ENCODE data around the gene GTF3C5. TPM values are rescaled to one million over a fixed set of nuclear protein-coding genes. Genes with fewer than 3 reads are reported as not detected.

Gene GTF3C5
- polyA plus RNA-seq, 1 donor from 2014 or later = 103 TPM

GRCh38 chr9:133104718-133105460 lies 74.1 kb downstream of the GTF3C5 start:
- H3K36me3 ChIP-seq (ENCODE audit: insufficient read depth, low read length) = peaks cover 10% of the 10 kb centered on the region
- no peaks in the 10 kb centered on the region for H3K9me2 ChIP-seq (ENCODE audit: insufficient read depth, low read length)
- no peak overlapping the region for H3K4me2 ChIP-seq (ENCODE audit: low read length)
- no peaks in the 10 kb centered on the region for H3K27me3 ChIP-seq (ENCODE audit: insufficient read depth, low read depth, low read length)
- H3K4me3 ChIP-seq (ENCODE audit: low read length) = no peak overlapping the region
- H3F3A ChIP-seq (ENCODE audit: insufficient read depth, low read length, poor library complexity, severe bottlenecking) = no peaks in the 10 kb centered on the region
- no peaks in the 10 kb centered on the region for H3K79me2 ChIP-seq (replicated peaks; ENCODE audit: insufficient read depth, low read length)
- no peak overlapping the region for H3K9ac ChIP-seq (ENCODE audit: low read length)
- no peaks in the 10 kb centered on the region for H3K9me3 ChIP-seq (ENCODE audit: low read length)
- H4K20me1 ChIP-seq (ENCODE audit: insufficient read depth) = no peaks in the 10 kb centered on the region
- H3K27ac ChIP-seq (ENCODE audit: low read length) = no peak overlapping the region
- H2AFZ ChIP-seq (ENCODE audit: low read depth, low read length) = no peak overlapping the region
- no peak for TF ChIP-seq REST (IDR thresholded peaks at IDR 0.05; ENCODE audit: borderline replicate concordance)
- no peak for TF ChIP-seq EZH2 (IDR thresholded peaks at IDR 0.05; ENCODE audit: borderline replicate concordance, insufficient read depth, low read length, poor library complexity, severe bottlenecking)
- TF ChIP-seq POLR2AphosphoS5 (IDR thresholded peaks at IDR 0.05) = no peak
- no peak for TF ChIP-seq TAF1 (IDR thresholded peaks at IDR 0.05; ENCODE audit: low read depth)
- TF ChIP-seq SMC3 (conservative IDR thresholded peaks at IDR 0.05; ENCODE audit: poor library complexity) = no peak
- TF ChIP-seq EP300 (conservative IDR thresholded peaks at IDR 0.05; ENCODE audit: poor library complexity, severe bottlenecking) = no peak

- H3K36me3 ChIP-seq (ENCODE audit: insufficient read depth, low read length) = peaks cover 10% of the 10 kb centered on the region
- no peak overlapping the region for H3K4me2 ChIP-seq (ENCODE audit: low read length)
- no peaks in the 10 kb centered on the region for H3K9me2 ChIP-seq (ENCODE audit: insufficient read depth, low read length)
- no peaks in the 10 kb centered on the region for H3K79me2 ChIP-seq (replicated peaks; ENCODE audit: insufficient read depth, low read length)
- no peaks in the 10 kb centered on the region for H3K27me3 ChIP-seq (ENCODE audit: insufficient read depth, low read depth, low read length)
- no peak overlapping the region for H2AFZ ChIP-seq (ENCODE audit: low read depth, low read length)
- H3F3A ChIP-seq (ENCODE audit: insufficient read depth, low read length, poor library complexity, severe bottlenecking) = no peaks in the 10 kb centered on the region
- H3K9me3 ChIP-seq (ENCODE audit: low read length) = no peaks in the 10 kb centered on the region
- H3K4me3 ChIP-seq (ENCODE audit: low read length) = no peak overlapping the region
- no peak overlapping the region for H3K27ac ChIP-seq (ENCODE audit: low read length)
- H4K20me1 ChIP-seq (ENCODE audit: insufficient read depth) = no peaks in the 10 kb centered on the region
- TF ChIP-seq RAD21 (conservative IDR thresholded peaks at IDR 0.05) = no peak
- no peak for TF ChIP-seq TAF1 (IDR thresholded peaks at IDR 0.05; ENCODE audit: low read depth)
- TF ChIP-seq REST (IDR thresholded peaks at IDR 0.05; ENCODE audit: borderline replicate concordance) = no peak
- no peak for TF ChIP-seq CTCF (IDR thresholded peaks at IDR 0.05; ENCODE audit: poor library complexity, severe bottlenecking)
- TF ChIP-seq EP300 (conservative IDR thresholded peaks at IDR 0.05; ENCODE audit: poor library complexity, severe bottlenecking) = no peak
- TF ChIP-seq POLR2AphosphoS5 (IDR thresholded peaks at IDR 0.05) = no peak
- no peak for TF ChIP-seq SMC3 (conservative IDR thresholded peaks at IDR 0.05; ENCODE audit: poor library complexity)
- TF ChIP-seq EZH2 (IDR thresholded peaks at IDR 0.05; ENCODE audit: borderline replicate concordance, insufficient read depth, low read length, poor library complexity, severe bottlenecking) = no peak
- no peak for TF ChIP-seq MXI1 (conservative IDR thresholded peaks at IDR 0.05; ENCODE audit: poor library complexity, severe bottlenecking)
- H3K9ac ChIP-seq (ENCODE audit: low read length) = no peak overlapping the region
Measured at GRCh38 chr9:133105461-133105770, 74.6 kb downstream of the GTF3C5 start.

All from neural cell (in vitro differentiated cells).